AG04450 (cell line): ENCODE data around the gene CLTCL1. TPM values are rescaled to one million over a fixed set of nuclear protein-coding genes. Genes with fewer than 3 reads are reported as not detected.

ENCODE experiments used
- CTCF ChIA-PET: fragments of 300-600, 350-600 bp; formaldehyde crosslinking; extraction: SDS; loops from one replicate; lab custom pipeline; 2022; ENCODE audit warnings: antibody characterized with exemption, inconsistent platforms; lab: Charles Lee
- POLR2A ChIA-PET: fragments of 350-600 bp; formaldehyde crosslinking; extraction: SDS; loops from one replicate; lab custom pipeline; 2021; ENCODE audit warnings: antibody characterized with exemption, inconsistent platforms; lab: Yijun Ruan, JAX
- DNase-seq: peaks from one replicate; pipeline ENCODE4 v3.0.0-alpha.2; 2011; ENCODE audit warnings: low read depth, low spot score
- H3K27ac ChIP-seq: one replicate; pipeline ENCODE4 v1.5.1; 2012; ENCODE audit warnings: low read depth, low read length, control low read depth
- H3K27me3 ChIP-seq: one replicate; pipeline ENCODE4 v1.6.0; 2012; ENCODE audit warnings: low read length; ENCODE audit not compliant: control insufficient read depth, insufficient read depth
- H3K4me3 ChIP-seq: 2 replicates; pipeline ENCODE4 v1.5.1; 2011; ENCODE audit warnings: mild to moderate bottlenecking, low read depth, low read length, control low read depth
- H3K9me3 ChIP-seq: 2 replicates; pipeline ENCODE4 v1.5.1; 2012; ENCODE audit warnings: low read length; ENCODE audit not compliant: control insufficient read depth, insufficient read depth
- polyA plus RNA-seq: library from polyadenylated mRNA; depleted of rRNA; stranded (reverse); fragments of >200 nt; gene quantifications from 2 replicates; pipeline ENCODE4 v1.2.3, GENCODE V29; 2011
- TF ChIP-seq, protein P1 (sequence below): IDR thresholded peaks from 2 replicates; pipeline ENCODE4 v1.5.1; 2011; ENCODE audit warnings: low read depth, low read length, control low read depth, inconsistent platforms

Gene CLTCL1
- polyA plus RNA-seq, 1 experiment: 6.6 TPM

DNA sequence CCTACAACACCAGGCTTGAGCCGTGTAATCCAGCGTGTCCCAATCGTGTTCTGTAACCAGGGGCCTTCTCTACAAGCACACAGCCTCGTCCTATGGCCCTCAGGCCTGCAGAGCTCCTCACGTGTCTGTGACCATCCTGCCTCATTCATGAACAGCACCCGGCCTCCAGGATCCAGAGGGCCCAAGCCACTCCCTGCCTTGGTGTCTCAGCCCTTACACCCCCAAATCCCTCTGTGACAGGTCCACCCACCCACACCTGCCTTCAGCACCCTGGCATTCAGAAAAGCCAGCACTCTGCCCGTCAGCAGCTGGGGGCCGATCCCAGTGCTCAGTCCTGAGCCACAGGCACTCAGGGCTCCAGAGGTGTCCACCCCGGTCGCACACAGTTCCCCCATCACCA, 154.6 kb downstream of the CLTCL1 start:
- Histone ChIP-seq H3K27ac (no peak overlapping the region), H3K9me3 (no peaks in the 10 kb centered on the region; the same call in 1 of the 2 replicates), H3K27me3 (no peaks in the 10 kb centered on the region), H3K4me3 (no peak overlapping the region)
- ChIA-PET CTCF (no interaction called here), POLR2A (no interaction called here)
- no peak for DNase-seq
- TF ChIP-seq, protein P1, sequence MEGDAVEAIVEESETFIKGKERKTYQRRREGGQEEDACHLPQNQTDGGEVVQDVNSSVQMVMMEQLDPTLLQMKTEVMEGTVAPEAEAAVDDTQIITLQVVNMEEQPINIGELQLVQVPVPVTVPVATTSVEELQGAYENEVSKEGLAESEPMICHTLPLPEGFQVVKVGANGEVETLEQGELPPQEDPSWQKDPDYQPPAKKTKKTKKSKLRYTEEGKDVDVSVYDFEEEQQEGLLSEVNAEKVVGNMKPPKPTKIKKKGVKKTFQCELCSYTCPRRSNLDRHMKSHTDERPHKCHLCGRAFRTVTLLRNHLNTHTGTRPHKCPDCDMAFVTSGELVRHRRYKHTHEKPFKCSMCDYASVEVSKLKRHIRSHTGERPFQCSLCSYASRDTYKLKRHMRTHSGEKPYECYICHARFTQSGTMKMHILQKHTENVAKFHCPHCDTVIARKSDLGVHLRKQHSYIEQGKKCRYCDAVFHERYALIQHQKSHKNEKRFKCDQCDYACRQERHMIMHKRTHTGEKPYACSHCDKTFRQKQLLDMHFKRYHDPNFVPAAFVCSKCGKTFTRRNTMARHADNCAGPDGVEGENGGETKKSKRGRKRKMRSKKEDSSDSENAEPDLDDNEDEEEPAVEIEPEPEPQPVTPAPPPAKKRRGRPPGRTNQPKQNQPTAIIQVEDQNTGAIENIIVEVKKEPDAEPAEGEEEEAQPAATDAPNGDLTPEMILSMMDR: no peak

DNA sequence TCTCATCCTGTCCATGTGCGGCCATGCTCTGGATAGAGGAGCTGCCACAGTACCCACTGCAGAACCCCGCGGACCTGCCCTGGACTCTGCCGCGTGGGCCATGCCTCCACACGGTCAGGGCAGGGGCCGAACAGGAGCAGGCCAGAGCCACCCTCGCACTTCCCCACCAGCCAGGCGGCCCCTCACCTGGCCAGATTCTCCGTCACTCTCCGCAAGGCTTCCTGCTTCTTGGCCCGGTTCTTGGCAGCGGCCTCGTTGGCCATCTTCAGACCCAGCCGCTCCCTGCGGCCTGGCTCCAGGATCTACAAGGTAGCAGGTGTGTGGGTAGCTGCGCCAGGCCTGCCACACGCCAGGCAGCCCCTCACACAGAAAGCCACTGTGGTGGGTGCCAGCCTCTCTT, 156.6 kb downstream of the CLTCL1 start:
- ChIA-PET CTCF (interaction anchor here (0.7 to 1.4 kb wide), 2 partner anchors 10 kb away, joined by 3 to 5 read pairs; partner anchors contain the start of gene ESS2), POLR2A (interaction anchor here (0.9 kb wide), 1 partner anchor 10 kb away, joined by 4 read pairs; the partner anchor contains the start of gene ESS2)
- DNase-seq: no peak
- H3K27me3 ChIP-seq: no peaks in the 10 kb centered on the region
- H3K27ac ChIP-seq: no peak overlapping the region
- no peak overlapping the region for H3K4me3 ChIP-seq
- no peaks in the 10 kb centered on the region; the same call in 1 of the 2 replicates for H3K9me3 ChIP-seq
- TF ChIP-seq, protein P1: no peak

DNA sequence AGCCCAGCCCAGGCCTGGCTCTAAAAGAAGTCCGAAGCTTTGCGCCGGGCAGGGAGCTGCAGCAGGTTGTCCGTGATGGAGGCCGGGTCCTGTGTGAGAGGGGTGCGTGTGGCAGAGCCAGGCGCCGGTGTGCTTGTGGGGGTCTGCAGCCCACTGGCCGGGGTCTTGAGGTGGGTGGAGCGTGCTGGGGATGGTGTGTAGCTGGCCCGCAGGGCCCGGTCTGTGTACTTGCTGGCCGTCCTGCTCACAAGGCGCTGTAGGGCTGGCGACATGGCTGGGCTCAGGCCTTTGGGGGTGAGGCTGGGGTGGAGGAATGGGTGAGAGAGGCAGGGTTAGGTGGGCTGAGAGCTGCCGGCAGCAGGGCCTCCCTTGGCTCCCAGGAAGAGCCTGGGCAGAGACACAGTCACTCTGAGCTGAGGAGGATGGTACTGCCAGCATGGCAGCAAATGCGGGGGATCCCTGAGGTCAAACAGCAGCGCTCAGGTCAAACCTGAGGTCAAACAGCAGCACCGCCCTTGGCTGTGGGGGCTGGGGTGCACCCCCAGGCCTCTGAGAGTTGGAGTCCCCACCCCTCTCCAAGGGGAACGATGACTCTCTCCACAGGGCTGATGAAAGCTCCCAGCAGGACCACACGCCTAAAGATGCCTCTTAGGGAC, 157.2 kb downstream of the CLTCL1 start:
- Histone ChIP-seq H3K27me3 (no peaks in the 10 kb centered on the region), H3K27ac (no peak overlapping the region), H3K9me3 (no peaks in the 10 kb centered on the region; the same call in 1 of the 2 replicates), H3K4me3 (no peak overlapping the region)
- CTCF ChIA-PET: interaction anchor here (0.7 kb wide), 1 partner anchor 11 kb away, joined by 3 read pairs; the partner anchor contains the start of gene ESS2
- POLR2A ChIA-PET: interaction anchor here (0.9 kb wide), 1 partner anchor 10 kb away, joined by 4 read pairs; the partner anchor contains the start of gene ESS2
- TF ChIP-seq, protein P1: no peak
- no peak for DNase-seq

DNA sequence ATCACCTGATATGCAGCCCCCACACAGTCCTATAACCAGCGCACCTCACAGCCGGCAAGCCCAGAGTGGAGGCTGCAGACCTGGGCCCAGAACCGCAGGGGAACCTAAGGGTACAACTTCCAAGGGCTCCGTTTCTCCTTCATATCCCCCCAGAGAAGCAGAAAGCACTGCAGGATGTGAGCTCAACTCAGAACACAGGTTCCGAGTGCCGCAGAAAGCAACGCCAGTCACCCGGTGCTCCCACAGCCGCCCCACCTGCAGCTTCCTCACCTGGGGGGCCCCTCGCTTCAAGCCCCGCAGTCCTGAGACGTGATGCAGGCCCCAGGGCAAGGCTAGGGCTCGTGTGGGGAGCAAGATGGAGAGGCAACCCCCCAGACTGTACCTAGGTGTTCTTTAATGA, 158.0 kb downstream of the CLTCL1 start:
- no peak for DNase-seq
- CTCF ChIA-PET: interaction anchor here (0.6 kb wide), 1 partner anchor 158 kb away, joined by 3 read pairs; the partner anchor contains the start of gene CLTCL1
- TF ChIP-seq, protein P1: no peak

DNA sequence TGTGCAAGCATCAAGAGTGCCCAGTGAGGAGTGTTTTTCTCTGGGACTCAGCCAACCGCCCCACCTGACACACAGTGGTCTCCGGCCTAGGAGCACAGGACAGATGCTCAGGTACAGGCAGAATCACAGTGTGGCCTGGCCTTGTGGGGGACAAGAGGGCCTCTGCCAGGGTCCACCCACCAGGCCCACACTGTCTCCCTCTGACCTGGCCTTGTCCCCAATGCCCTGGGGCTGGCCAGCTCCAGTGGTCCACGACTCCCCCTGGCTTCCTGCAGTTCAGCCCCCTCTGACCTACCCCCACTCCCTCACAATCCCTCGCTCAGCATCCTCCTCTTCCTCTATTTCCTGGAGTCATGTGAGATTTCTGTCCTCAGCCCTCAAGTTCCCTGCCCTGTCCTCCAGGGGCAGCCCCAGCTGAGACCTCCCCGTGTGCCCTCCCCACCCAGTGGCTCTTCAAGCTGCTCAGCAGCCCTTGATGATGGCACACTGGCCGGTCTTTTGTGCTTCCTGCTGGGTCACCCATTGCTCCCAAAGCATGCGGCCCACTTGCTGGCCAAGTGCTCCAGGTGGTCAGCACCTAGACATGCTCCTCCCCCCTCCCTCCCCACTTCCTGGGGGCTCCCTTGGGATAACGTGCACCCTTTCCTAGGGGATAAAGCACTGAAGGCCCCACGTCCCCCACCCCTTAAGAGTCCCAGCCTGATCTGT, 158.7 kb downstream of the CLTCL1 start:
- ChIA-PET POLR2A (no interaction called here), CTCF (interaction anchor here (0.6 kb wide), 1 partner anchor 159 kb away, joined by 3 read pairs; the partner anchor contains the start of gene CLTCL1)
- no peaks in the 10 kb centered on the region; the same call in 1 of the 2 replicates for H3K9me3 ChIP-seq
- no peak overlapping the region for H3K27ac ChIP-seq
- TF ChIP-seq, protein P1: no peak
- no peak overlapping the region for H3K4me3 ChIP-seq
- DNase-seq: no peak
- H3K27me3 ChIP-seq: no peaks in the 10 kb centered on the region

More for the DNA sequence above, 158.0 kb downstream of the CLTCL1 start:
- no peak overlapping the region for H3K27ac ChIP-seq
- no peak overlapping the region for H3K4me3 ChIP-seq
- H3K9me3 ChIP-seq: no peaks in the 10 kb centered on the region; the same call in 1 of the 2 replicates
- POLR2A ChIA-PET: no interaction called here
- H3K27me3 ChIP-seq: no peaks in the 10 kb centered on the region
